Fibroblast of skin of right quadriceps (primary cell): ENCODE data around the gene PTGER1.
"Not testable (repeated sequence)": the region's sequence is repeated elsewhere in the genome, so short reads cannot be mapped to it uniquely, and the experiment has no call there.

Experiments used
- DNase-seq: peaks from one replicate; pipeline ENCODE4 v3.0.0-alpha.2; 2013

Gene PTGER1

DNA sequence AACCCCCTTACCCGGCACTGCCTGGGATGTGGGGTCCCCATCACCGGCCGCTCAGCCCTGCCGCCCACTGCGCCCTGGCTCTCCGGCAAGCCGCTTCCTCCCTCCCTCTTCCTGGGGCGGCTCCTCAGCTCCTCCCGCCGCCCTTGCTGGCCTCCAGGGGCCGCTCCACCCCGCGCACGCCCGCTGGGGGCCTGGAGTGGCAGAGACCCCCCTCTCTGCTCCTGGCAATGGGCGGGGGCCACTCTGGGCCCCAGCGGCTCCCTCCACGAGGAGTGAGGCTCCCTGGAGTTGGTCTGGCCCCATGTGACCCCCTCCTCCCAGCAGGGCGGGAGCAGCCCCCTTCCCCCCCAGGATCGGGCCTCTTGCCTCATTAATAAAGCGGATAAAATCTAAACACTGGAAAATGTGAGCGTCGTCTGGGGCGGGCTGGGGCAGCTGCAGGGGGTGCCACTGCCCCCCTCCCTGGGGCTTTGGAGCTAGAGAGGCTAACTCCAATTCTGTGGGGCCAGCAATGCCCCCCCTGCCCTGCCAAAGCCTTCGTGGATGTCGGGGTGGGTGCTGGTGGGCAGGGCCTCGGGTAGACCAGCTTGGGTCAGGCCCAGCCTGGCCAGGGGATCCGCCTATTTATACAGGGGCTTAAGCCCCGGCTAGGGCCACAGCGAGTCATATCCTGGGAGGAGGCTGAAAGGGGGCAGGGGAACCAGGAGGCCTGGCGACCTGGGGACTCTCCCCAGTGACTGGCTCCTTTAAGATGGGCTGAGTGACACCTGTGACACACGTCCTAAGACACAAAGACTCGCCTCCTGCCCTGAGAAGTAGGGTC lies at the start of gene PTGER1:
Gene PTGER1 (minus strand): TSS at position 104 of the 823 bp plus-strand sequence. CDS start 1,034 bp downstream, outside the sequence.
- peak; percentile 29 for DNase-seq

- DNase-seq: no peak
Observed at GRCh38 chr19:14520543-14520942, 45.4 kb upstream of the PTGER1 start.

DNA sequence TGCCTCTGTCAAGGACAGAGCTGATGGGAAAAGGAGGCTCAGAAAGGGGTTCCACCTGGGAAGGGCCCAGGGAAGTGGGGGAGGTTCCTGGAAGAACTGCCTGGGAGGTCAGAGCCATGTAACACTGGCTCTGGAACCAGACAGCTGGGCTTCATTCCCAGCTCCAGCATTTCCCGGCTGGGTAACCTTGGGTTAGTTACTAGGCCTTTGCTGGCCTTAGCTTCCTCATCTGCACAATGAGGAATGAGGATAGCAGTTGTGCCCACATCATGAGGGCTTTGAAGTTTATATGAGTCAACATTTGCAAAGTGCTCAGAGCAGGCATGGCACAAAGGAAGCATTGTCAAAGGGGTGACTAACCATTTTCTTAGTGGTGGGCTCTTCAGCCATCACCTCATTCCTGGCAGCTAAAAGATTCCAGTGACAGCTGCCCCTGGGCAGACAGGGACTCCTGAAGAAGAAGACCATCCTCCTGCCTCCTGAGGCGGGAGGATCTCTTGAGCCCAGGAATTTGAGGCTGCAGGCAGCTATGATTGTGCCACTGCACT lies 44.8 kb upstream of the PTGER1 start:
- no peak for DNase-seq

GRCh38 chr19:14519245-14519859 lies 44.2 kb upstream of the PTGER1 start:
- no peak for DNase-seq

DNA sequence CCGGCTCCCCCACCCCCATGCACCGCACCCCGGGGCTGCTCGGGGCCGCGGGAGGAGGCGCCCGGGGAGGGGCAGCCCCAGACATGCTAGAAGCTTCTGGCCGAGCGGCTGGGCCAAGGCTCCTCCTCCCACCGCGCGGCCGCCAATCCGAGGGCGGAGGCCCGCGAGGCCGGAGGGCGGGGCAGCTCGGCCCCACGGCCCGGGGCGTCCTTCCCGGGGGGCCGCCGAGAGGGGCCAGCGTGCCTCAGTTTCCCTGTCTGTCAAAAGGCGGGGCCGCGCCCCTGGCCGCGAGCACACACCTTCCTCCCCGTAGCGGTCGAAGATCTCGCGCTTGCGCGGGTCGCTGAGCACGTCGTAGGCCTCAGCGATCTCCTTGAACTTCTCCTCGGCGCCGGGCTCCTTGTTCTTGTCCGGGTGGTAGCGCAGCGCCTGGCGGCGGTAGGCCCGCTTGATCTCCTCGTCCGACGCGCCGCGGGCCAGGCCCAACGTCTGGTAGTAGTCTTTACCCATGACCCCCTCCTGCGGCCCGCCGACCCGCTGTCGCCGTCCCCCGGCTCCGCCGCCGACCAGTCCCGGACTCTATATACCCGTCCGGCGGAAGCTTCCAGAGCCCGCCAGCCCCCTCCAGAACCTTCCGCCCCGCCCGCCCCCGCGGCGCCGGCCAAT lies 42.8 kb upstream of the PTGER1 start, which contains the start of gene DNAJB1:
Gene DNAJB1 (minus strand): TSS at position 558 of the 666 bp plus-strand sequence. CDS start 48 bp downstream, at position 510.
- DNase-seq: peak; percentile 76

DNA sequence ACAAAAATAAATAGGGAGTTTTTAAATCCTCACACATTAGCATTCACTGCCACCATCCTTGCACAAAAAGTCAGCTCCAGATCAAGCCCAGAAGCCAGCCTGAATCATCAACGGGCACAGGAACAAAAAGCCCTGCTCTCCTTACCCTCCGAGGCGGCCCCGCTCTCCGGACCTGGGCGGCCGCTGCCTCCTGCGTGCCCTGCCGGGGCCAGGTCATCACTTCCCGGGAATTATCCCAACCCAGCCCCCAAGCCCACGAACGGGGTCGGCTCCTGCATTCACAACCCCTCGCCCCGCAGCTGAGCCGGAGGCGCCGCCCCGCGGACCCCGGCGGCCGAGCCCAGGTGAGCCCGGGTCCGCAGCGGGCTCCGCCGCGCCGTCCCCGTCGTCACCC lies 42.3 kb upstream of the PTGER1 start:
- no peak for DNase-seq

- no peak for DNase-seq
Observed at GRCh38 chr19:14516746-14517438, 41.7 kb upstream of the PTGER1 start.

DNA sequence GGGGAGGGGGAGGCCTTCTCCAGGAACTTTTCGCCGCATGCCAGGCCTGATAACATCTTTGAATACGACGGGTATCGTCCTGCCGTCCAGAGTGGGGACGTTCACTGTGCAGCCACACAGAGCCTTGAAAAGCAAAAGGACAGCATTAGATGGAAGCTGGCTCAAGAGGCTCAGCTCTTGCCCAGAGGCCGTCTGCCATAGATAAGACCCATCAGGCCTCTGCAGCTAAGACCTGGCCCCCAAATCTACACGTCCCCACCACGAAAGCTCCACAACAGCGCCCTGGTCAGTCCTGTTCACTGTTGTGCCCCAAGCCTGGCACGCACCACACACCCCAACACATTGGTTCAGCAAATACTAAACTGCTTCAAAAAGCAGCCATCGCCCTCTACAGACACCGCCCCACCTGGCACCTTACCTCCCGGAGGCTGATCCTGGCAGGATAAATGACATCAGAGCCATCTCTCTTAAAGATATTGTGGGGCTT lies 40.9 kb upstream of the PTGER1 start:
- DNase-seq: no peak

- no peak for DNase-seq
Observed at GRCh38 chr19:14515501-14516047, 40.4 kb upstream of the PTGER1 start.

DNA sequence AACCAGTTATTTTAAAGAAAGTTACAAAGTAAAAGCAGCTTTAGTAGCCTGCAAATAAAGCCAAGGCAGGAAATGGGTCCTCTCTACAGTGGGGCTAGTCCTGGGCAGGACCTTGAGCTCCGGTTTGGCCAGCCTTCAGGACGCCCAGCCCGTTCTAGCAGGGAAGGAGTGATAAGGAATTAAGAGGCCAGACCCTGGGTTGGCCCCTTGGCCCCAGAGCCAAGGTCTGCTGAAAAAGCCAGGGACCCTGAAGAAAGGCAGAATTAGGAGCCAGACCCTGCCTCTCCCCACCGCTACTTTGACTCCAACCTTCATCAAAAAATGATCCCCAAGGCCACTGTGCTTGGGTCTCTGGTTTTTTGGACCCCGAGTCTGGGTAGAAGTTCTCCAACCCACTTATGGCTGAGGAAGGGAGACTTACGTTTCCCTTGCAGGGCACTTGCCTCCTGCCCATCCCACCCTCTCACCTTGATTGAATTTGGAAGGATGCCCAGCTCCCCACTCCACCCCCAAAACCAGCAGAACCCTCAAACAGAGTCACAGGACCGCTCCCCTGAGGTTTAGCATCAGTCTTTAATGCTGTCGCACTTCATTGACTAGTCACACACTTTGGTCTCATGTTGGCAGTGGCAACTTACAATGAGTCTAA lies 39.2 kb upstream of the PTGER1 start:
- no peak for DNase-seq

GRCh38 chr19:14512406-14512961 lies 37.3 kb upstream of the PTGER1 start:
- no peak for DNase-seq

DNA sequence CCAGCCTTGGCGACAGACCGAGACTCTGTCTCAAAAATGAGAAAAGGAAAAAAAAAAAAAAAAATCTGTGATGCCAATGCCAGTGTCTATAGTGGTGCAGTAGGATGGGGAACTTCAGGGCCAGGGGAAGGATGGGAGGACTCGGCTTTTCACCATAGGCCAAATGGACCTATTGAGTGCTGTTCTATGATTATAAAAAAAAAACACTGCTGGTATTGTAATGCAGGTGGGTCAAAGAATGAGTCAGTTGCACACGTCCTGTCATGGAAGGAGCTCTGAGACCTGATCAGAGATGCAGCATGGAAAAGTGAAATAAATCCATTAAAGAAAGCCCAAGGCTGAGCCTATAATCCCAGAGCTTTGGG lies 36.1 kb upstream of the PTGER1 start:
- DNase-seq: no peak

DNA sequence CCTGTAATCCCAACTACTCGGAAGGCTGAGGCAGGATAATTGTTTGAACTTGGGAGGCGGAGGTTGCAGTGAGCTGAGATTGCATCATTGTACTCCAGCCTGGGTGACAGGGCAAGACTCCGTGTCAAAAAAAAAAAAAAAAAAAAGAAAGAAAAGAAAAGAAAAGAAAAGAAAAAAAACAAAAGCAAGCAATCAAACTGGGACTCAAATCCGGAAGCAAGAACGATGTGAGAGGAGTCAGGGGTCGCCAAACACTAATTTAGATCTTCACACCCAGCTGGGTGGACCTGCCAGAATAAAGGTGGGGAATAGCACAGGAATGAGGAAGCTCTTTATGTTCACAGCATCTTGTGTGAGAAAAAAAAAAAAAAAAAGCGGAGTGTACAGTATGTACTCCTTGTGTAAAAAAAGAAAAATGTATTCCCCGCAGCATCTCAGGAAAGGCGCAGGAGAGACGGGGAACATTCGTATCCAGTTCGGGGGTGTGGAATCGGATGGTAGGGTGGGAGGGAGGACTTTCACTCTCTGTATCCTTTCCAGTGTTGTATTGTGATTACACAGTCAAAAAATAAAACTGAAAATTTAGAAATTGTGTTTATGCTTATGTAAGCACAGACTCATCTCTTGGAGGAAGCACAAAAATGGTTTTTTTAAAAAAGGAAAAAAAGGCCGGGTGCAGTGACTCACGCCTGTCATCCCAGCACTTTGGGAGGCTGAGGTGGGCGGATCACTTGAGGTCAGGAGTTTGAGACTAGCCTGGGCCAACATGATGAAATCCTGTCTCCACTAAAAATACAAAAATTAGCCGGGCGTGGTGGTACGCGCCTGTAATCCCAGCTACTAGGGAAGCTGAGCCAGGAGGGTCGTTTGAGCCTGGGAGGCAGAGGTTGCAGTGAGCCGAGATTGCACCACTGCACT lies 35.4 kb upstream of the PTGER1 start:
- DNase-seq: peak; percentile 78

DNA sequence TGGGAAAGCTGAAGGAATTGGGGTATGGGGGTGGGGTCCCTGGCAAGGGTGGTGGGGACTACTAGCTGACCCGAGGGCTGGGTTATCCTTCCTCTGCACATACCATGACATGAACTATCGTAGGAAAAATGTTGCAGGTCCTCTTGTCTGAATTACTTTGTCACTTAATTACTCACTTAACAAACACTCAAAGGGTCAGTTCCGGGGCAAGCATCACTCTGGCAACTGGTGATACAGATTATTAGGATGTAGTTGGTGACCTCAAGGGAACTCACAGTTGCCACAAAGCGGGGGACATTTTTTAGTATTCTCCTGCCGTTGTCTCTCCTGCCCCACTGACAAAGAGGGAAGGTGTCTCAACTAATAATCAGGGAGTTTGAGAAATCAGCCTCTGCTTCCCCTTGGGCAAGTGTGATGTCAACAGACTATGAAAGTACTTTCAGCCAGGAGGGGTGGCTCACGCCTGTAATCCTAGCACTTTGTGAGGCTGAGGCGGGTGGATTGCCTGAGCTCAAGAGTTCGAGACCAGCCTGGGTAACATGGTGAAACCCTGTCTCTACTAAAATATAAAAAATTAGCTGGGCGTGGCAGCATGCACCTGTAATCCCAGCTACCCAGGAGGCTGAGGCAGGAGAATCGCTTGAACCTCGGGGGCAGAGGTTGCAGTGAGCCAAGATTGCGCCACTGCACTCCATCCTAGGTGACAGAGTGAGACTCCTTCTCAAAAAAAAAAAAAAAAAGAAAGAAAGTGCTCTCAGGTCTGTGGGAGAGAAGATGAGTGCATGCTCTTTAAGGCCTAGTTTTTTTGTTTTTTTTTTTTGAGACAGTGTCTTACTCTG lies 32.8 kb upstream of the PTGER1 start:
- DNase-seq: peak; percentile 76

DNA sequence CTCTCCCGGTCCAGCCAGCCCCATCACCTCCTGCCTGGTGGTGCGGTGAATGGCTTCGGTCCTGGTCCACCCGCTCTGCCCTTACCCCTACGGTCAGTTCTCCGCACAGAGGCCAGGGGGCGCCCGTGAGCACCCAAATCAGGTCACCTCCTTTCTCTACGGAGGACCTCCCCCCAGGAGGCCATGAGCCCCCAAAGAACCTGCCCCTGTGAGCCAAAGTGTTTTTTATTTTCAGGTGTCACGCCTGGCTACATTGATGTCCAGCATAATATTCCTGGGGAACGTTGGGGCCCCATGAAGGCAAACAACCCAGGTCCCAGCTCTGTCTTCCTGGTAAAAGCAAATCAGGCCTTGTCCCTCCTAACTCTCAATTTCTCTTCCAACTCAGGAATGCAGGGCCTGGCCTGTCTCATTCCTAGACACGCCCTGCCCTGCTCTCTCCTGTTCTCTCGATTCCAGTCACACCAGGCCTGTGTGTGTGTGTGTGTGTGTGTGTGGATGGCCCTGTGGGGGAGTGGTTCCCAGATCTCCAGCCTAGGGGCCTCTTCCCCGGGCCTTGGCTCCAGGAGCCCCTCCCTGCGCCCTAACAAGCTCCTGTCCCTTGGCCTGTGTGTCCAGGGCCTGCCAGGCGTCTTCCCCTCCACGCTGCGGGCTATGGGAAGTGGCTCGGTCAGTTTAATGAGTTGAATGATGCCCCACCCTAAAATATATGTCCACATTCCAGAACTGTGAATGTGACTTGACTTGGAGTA lies 30.5 kb upstream of the PTGER1 start:
- DNase-seq: peak; percentile 94

- DNase-seq: not testable (repeated sequence)
Observed at GRCh38 chr19:14504575-14504974, 29.4 kb upstream of the PTGER1 start.

DNA sequence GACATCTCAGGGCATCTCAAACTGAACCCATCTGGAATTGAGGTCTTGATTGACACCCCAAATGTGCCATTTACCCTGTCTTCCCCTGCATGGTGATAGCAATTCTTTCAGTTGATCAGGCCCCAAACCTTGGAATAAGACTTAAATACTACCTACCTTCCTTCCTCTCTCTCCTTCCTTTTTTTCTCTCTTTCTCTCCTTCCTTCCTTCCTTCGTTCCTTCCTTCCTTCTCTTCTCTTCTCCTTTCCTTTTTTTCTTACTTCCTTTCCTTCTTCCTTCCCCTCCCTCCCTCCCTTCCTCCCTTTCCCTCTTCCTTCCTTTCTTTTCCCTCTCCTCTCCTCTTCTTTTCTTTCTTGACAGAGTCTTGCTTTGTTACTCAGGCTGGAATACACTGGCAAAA lies 28.1 kb upstream of the PTGER1 start:
- DNase-seq: no peak

GRCh38 chr19:14502334-14503092 lies 27.4 kb upstream of the PTGER1 start:
- DNase-seq: peak; percentile 39
